ENCODE data around the gene IFNGR2.

DNA sequence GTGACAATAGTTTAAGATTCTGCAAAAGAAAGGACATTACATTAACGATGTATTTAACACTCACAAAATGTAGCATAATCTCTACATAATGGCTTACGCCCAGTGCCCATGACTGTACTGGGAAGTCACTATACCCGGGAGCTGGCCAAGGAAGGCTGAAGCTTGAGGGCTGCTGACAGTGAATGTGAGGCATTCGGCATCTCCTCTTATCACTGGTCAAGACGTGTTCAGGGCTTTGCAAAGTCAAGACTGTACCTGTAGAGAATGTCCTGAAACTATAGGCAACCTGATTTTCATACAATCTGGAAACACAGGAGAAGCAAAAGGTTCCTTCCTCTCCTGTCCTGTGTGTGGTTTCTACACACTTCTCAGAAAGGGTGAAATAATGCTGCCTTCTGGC, 12.7 kb upstream of the IFNGR2 start:
- TF ChIP-seq, protein P1, sequence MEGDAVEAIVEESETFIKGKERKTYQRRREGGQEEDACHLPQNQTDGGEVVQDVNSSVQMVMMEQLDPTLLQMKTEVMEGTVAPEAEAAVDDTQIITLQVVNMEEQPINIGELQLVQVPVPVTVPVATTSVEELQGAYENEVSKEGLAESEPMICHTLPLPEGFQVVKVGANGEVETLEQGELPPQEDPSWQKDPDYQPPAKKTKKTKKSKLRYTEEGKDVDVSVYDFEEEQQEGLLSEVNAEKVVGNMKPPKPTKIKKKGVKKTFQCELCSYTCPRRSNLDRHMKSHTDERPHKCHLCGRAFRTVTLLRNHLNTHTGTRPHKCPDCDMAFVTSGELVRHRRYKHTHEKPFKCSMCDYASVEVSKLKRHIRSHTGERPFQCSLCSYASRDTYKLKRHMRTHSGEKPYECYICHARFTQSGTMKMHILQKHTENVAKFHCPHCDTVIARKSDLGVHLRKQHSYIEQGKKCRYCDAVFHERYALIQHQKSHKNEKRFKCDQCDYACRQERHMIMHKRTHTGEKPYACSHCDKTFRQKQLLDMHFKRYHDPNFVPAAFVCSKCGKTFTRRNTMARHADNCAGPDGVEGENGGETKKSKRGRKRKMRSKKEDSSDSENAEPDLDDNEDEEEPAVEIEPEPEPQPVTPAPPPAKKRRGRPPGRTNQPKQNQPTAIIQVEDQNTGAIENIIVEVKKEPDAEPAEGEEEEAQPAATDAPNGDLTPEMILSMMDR (IDR thresholded peaks at IDR 0.05) = no peak
- TF ChIP-seq POLR2A (IDR thresholded peaks at IDR 0.05) = no peak
